Activated T-cell treated with anti-CD3 and anti-CD28 coated beads for 4 hours (primary cell): ENCODE data around the gene DOCK7.
"Not testable (repeated sequence)": the region's sequence is repeated elsewhere in the genome, so short reads cannot be mapped to it uniquely, and the experiment has no call there.

Experiments
- DNase-seq: peaks from one replicate; pipeline ENCODE4 v3.0.0-alpha.2; 2020

DOCK7 gene

DNA sequence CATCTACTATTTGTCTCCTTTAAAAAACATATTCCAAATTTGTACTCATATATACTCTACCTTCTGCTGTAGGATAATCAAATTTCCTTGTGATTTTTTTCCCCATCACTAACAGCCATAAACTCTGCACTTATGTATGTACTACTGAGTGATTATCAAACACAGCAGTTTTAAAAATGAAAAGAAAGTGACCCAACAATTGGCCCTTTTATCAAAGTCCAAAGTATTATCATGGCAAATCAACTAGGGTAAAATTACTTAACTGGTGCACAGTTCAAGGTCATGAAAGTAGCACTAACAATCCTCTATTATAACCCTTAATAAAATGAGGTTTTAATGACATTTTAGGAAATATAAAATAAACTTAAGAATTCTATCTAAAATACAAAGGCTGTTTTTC lies 79.3 kb downstream of the DOCK7 start:
- DNase-seq = no peak

- no peak for DNase-seq
These were observed 86.7 kb downstream of the DOCK7 start for GRCh38 chr1:62601457-62601856.

DNA sequence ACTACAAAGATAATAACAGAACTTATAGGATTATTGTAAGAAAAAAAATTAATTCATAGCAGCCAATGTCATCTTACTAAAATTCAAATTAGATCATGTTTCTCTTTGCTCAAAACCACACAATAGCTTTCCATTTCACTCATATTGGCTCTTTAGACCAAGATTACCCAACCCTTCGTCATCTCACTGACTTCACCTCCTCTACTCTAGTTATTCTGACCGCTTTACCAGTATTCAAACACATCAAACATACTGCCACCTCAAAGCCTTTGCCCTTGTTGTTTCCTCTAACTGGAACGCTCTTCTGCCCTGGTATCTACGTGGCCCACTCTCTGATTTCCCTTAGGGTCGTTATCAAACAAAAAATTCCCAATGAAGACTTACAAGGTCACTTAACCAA lies 89.1 kb downstream of the DOCK7 start:
- no peak for DNase-seq

- DNase-seq = no peak
These were observed 90.9 kb downstream of the DOCK7 start, which contains the start of gene ANGPTL3 for GRCh38 chr1:62597281-62597680. Gene ANGPTL3, plus strand, starts transcription at chr1:62597520. Its CDS starts 47 bp downstream, at chr1:62597567.

DNA sequence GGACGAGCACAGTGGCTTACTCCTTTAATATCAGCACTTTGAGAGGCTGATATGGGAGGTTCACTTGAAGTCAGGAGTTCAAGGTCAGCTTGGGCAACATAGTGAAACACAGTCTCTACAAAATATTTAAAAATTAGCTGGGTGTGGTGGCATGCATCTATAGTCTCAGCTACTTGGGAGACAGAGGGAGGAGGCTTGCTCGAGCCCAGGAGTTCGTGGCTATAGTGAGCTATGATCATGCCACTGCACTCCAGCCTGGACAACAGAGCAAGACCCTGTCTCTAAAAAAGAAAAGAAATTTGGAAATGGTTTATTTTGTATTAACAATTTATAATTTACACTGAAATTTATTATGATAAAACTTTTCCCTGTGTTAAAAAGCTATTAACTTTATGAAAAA lies 92.5 kb downstream of the DOCK7 start:
- no peak for DNase-seq

GRCh38 chr1:62593825-62594394 lies 94.3 kb downstream of the DOCK7 start:
- no peak for DNase-seq

DNA sequence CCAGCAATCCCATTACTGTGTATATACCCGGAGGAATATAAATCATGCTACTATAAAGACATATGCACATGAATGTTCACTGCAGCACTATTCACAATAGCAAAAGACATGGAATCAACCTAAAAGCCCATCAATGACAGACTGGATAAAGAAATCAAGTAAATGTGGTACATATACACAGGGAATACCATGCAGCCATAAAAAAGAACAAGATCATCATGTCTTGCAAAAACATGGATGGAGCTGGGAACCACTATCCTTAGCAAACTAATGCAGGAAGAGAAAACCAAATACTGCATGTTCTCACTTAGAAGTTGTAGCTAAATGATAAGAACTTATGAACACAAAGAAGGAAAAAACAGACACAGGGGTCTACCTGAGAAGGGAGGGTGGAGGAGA lies 97.2 kb downstream of the DOCK7 start:
- no peak for DNase-seq

DNA sequence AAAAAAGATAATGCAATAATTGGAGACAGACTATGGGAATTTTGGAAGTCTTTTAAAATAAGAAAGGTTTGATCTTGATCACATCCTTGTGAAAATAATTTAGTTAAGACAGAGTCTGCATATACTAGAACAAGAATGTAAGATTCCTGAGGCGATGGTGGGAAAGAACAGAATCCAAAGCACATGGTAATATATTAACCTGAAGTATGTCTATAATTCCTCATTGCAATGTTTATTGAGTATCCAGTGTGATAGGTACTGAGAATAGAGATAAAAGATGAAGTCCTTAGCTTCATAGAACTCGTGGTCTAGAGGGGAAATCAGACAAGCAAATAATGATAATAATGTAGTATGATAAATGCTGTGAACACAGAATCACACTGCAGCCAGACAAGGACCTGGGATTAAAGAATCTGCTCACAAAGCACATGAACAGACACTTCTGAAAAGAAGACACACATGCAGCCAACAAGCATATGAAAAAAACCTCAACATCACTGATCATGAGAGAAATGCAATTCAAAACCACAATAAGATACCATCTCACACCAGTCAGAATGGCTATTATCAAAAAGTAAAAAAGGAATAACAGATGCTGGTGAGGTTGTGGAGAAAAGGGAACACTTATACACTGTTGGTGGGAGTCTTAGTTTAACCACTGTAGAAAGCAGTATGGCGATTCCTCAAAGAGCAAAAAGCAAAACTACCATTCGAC lies 97.8 kb downstream of the DOCK7 start:
- no peak for DNase-seq

- no peak for DNase-seq
These were observed 98.9 kb downstream of the DOCK7 start for GRCh38 chr1:62589321-62589720.

DNA sequence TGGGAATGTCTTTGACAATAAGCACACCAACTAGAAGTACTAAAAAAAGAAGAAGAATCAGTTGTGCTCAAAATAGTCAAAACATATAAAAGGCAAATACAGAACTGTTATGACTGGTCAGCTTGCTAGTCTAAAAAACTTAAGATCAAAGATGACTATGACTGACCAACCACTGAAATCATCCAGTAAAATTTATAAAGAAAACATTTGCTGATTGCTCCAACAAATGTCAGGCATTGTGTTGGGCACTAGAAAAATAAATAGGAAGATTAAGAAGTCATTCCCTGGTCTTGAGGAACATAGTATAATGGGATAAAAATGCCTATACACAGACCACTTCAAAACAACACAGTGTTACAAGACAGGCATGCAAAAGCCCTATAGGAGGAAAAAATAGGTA lies 100.2 kb downstream of the DOCK7 start:
- no peak for DNase-seq

DNA sequence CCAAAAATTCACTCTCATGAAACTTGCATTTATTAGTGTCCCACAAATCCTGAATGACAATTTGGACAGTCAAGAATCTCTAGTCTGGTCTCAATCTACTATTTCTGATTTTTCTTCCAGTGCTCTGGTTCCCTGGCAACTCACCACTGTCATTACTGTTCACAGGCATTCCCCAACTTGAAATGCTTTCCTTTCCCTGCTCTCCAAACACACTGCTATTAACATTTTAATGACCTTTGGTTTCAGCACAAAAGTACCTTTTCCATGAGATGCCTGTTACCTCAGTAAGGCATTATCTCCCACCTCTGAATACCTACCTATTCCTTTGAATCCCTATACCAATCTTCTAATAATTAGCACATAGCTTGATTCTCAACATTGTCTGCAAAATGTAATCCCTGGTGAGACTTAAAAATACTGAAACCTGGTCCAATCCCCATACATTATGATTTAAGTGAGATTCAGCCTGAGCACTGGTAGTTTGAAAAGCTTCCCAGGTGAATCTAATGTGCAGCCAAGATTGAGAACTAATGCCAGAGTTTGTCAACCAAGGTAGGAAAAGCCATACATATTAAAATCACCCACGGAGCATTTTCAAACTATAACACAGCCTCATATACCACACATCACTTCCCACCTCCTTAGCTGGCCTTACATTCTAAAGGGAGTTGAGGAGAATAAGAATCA lies 102.6 kb downstream of the DOCK7 start:
- DNase-seq = no peak

- no peak for DNase-seq
These were observed 114.5 kb downstream of the DOCK7 start for GRCh38 chr1:62573675-62574074.

GRCh38 chr1:62572476-62572875 lies 115.7 kb downstream of the DOCK7 start:
- DNase-seq = no peak

DNA sequence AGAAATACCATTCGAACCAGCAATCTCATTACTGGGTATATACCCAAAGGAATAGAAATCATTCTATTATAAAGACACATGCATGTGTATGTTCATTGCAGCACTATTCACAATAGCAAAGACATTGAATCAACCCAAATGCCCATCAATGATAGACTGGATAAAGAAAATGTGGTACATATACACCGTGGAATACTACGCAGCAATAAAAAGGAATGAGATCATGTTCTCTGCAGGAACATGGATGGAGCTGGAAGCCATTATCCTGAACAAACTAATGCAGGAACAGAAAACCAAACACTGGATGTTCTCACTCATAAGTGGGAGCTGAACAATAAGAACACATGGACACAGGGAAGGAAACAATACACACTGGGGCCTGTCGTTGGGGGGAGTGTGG lies 116.7 kb downstream of the DOCK7 start:
- not testable (repeated sequence) for DNase-seq

DNA sequence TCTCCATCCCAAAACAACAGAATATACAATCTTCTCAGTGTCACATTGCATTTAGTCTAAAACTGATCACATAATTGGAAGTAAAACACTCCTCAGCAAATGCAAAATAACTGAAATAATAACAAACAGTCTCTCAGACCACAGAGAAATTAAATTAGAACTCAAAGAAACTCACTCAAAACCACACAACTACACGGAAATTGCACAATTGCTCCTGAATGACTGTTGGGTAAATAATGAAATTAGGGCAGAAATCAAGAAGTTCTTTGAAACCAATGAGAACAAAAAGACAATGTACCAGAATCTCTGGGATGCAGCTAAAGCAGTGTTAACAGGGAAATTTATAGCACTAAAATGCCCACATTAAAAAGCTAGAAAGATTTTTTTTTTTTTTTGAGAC lies 120.3 kb downstream of the DOCK7 start:
- not testable (repeated sequence) for DNase-seq

- not testable (repeated sequence) for DNase-seq
These were observed 121.0 kb downstream of the DOCK7 start for GRCh38 chr1:62567182-62567581.

DNA sequence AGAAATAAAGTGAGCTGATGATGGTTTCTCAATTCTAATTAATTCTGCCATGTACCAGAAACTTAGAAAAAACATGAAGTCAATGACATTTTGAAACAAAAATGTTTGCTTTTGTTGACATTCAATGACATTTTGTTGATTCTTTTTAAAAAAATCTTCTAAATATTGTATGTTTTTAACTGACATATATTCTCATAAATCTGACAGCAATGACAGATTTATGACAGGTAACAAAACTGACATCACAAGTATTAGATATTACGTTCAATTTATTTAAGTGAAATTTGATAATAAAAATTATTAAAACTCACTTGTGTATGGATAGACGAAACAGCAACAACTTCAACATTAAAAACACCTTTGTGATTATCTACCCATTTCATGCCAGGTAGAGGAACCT lies 126.9 kb downstream of the DOCK7 start:
- no peak for DNase-seq

GRCh38 chr1:62544570-62544969 lies 143.6 kb downstream of the DOCK7 start:
- no peak for DNase-seq

GRCh38 chr1:62541048-62541447 lies 147.1 kb downstream of the DOCK7 start:
- no peak for DNase-seq

- no peak for DNase-seq
These were observed 149.1 kb downstream of the DOCK7 start for GRCh38 chr1:62539028-62539447.

DNA sequence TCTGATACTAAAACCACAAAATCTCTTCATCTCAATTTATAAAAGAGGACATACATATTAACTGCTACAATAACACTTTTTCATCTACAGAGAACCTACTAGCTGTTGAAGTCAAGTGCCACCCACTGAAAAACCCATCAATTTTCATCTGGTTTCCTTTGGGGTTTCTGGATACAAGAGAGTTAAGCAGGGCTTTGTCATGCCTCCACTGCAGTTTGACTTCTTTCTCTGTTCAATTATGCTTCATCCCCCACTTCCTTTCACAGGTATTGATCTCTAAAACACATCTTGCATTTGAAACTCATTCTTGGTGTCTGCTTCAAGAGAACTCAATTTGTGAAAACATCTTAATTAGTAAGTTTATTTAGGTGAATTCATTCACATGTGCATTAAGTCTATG lies 151.3 kb downstream of the DOCK7 start:
- DNase-seq = no peak

DNA sequence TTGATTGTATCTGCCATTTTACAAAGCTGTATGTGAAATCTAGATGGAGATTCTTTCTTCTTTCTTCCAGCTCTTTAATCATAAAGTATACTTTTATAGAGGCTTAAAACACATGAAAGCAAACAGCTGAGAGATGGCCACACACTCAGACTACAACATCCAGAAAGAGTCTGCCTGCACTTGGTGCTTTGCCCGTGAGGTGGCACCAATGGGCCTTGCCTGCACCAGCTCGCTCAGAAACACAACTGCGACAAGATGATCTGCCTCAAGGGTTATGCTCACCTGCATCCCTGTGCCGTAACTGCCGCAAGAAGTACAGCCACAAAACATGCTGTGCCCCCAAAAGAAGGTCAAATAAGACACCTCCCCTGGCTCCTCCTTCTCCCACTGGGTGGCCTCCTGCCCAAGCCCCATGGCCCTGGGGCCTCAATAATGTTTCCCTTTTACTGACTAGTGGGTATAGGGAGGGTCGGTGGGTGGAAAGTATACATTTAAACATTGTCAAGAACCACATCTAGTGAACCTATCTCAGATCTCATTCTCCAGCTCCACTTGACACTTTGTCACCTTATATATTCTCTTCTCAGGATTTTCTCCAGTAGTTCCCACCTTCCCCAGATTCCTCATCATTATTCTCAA lies 157.6 kb downstream of the DOCK7 start:
- no peak for DNase-seq

DNA sequence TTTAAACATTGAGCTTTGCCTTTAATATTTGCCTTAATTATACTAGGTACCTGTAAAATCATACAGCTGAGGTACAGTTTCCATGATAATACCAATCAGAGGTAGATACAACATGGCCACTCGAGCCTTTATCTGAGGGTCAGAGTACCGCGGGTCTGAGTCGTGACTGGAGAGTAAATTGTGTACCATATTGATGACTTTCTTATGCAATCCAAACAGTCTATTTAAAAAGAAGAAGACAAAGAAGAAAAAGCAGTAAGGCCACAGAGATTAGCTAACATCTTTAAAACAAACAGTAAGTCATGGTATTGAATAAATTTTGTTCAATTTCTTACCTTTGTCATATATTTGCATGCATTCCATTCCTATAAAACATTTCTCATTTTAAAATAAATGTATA lies 159.0 kb downstream of the DOCK7 start:
- DNase-seq = no peak

DNA sequence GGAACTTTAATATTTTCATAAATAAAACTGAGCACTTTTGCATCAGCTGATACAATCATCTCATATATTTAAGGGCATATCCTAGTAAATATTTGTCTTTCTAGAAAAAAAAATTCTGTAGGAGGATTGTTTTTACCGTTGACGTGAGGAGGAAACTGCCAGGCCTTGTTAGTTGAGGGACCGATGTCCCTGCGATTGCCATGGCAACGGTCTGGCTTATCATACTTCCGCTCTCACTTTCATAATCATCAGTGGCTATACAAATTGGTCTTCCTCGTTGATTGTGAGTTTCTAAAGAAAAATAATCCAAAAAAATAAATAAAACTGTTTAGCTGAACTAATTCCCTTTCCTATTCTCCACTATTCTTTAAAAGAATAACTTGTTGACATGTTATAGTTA lies 160.2 kb downstream of the DOCK7 start:
- no peak for DNase-seq
